SK-N-SH (cell line): Measurements from ENCODE around the gene MAT2A.

Experiments used
- CHD2 ChIP-seq: fragments of 150-350 bp; IDR thresholded peaks from 2 replicates; pipeline ENCODE4 v1.6.1; 2018; ENCODE audit warnings: low read length; ENCODE audit not compliant: partially characterized antibody
- CTCF ChIP-seq: fragments of 200-600 bp; sonication (generic); IDR thresholded peaks from 2 replicates; pipeline ENCODE4 v1.6.1; 2017; ENCODE audit warnings: antibody characterized with exemption, mild to moderate bottlenecking, moderate library complexity
- EP300 ChIP-seq, 2 experiments: IDR thresholded peaks; 2 replicates each; pipeline versions ENCODE4 v1.4.0 to v1.6.1; 2012; ENCODE audit warnings: borderline replicate concordance in 1 of 2, low read depth in 1 of 2, low read length in 1 of 2
- EZH2phosphoT487 ChIP-seq: fragments of 200-600 bp; sonication (generic); IDR thresholded peaks from 2 replicates; pipeline ENCODE4 v1.6.1; 2017; ENCODE audit warnings: low read depth, mixed run types, mild to moderate bottlenecking, antibody characterized with exemption, moderate library complexity, borderline replicate concordance
- FOSL2 ChIP-seq: IDR thresholded peaks from 2 replicates; pipeline ENCODE4 v1.4.0; 2012; ENCODE audit warnings: low read depth, mild to moderate bottlenecking, moderate library complexity, borderline replicate concordance
- FOXM1 ChIP-seq: IDR thresholded peaks from 2 replicates; pipeline ENCODE4 v1.4.0; 2012; ENCODE audit warnings: low read depth, mild to moderate bottlenecking
- RAD21 ChIP-seq: IDR thresholded peaks from 2 replicates; pipeline ENCODE4 v1.6.1; 2012; ENCODE audit warnings: mild to moderate bottlenecking, low read length
- RCOR1 ChIP-seq: fragments of 150-350 bp; IDR thresholded peaks from 2 replicates; pipeline ENCODE4 v1.6.1; 2017; ENCODE audit warnings: antibody characterized with exemption, low read length
- RFX5 ChIP-seq: IDR thresholded peaks from 2 replicates; pipeline ENCODE4 v1.6.1; 2012; ENCODE audit warnings: mild to moderate bottlenecking, improper control_type of control experiment, low read length
- SIN3A ChIP-seq: IDR thresholded peaks from 2 replicates; pipeline ENCODE4 v1.6.1; 2012; ENCODE audit warnings: low read depth, mild to moderate bottlenecking, low read length, moderate library complexity, borderline replicate concordance
- SMC3 ChIP-seq: IDR thresholded peaks from 2 replicates; pipeline ENCODE4 v1.6.1; 2012; ENCODE audit warnings: low read depth, low read length, improper control_type of control experiment

- no peak for TF ChIP-seq RAD21
- no peak for TF ChIP-seq CHD2
- TF ChIP-seq SMC3 = no peak
- no peak for TF ChIP-seq CTCF
- no peak for TF ChIP-seq FOSL2
- TF ChIP-seq EP300 (IDR thresholded peaks at IDR 0.05; ENCODE audit: borderline replicate concordance in 1 of 2, low read depth in 1 of 2, low read length in 1 of 2) = no peak
- TF ChIP-seq EZH2phosphoT487 = no peak
- no peak for TF ChIP-seq FOXM1
- TF ChIP-seq RFX5 = no peak
- no peak for TF ChIP-seq SIN3A
- no peak for TF ChIP-seq RCOR1
Observed at GRCh38 chr2:85582492-85582891, 43.5 kb downstream of the MAT2A start.
